Activated CD8-positive, alpha-beta T cell treated with anti-CD3 and anti-CD28 coated beads for 36 hours (primary cell): ENCODE measurements around the gene PRSS38. TPM values are rescaled to one million over a fixed set of nuclear protein-coding genes. Genes with fewer than 3 reads are reported as not detected.

Experiments used
- ATAC-seq: fragments of 200-7000 bp; cut with Tn5 transposase; one replicate; pipeline ENCODE4 v1.10.0; 2021; ENCODE audit warnings: mild to moderate bottlenecking, moderate library complexity
- CTCF ChIA-PET: fragments of 350-600 bp; sonication (Branson Sonifier 250); formaldehyde crosslinking; loops from one replicate; lab custom pipeline; 2021; ENCODE audit warnings: antibody characterized with exemption; lab: Charles Lee
- POLR2A ChIA-PET: fragments of 350-600 bp; sonication (Branson Sonifier 250); formaldehyde crosslinking; loops from one replicate; lab custom pipeline; 2021; ENCODE audit warnings: antibody characterized with exemption; lab: Charles Lee
- DNase-seq: peaks from one replicate; pipeline ENCODE4 v3.0.0-alpha.2; 2020
- H3K27ac Mint-ChIP-seq: one replicate; pipeline ENCODE4 v1.8.0; 2021; ENCODE audit warnings: mild to moderate bottlenecking, mixed read lengths
- H3K27me3 Mint-ChIP-seq: one replicate; pipeline ENCODE4 v1.8.0; 2021; ENCODE audit warnings: mixed read lengths
- H3K36me3 Mint-ChIP-seq: one replicate; pipeline ENCODE4 v1.8.0; 2021; ENCODE audit warnings: low read depth, mixed read lengths
- H3K4me1 Mint-ChIP-seq: one replicate; pipeline ENCODE4 v1.8.0; 2021; ENCODE audit warnings: low read depth, mixed read lengths
- H3K4me3 Mint-ChIP-seq: one replicate; pipeline ENCODE4 v1.8.0; 2021; ENCODE audit warnings: mild to moderate bottlenecking, moderate library complexity, mixed read lengths
- H3K9me3 Mint-ChIP-seq: one replicate; pipeline ENCODE4 v1.8.0; 2021; ENCODE audit warnings: mixed read lengths
- intact Hi-C: fragments of 100-400 bp; cut with micrococcal nuclease; formaldehyde crosslinking; loops from one replicate; pipeline ENCODE4 v1.10.0; 2022
- total RNA-seq, 2 experiments: library from RNA; stranded (reverse); gene quantifications; one replicate each; pipeline ENCODE4 v1.2.3, GENCODE V29; 2021
- TF ChIP-seq, protein P1 (sequence below): fragments of 200-600 bp; IDR thresholded peaks from one replicate; pipeline ENCODE4 v1.8.0; 2022; ENCODE audit warnings: antibody characterized with exemption, mild to moderate bottlenecking

Gene PRSS38
- total RNA-seq, 2 experiments from 2014 or later = not detected

- ATAC-seq (no peak), DNase-seq (no peak)
- no peak overlapping the region for H3K27ac Mint-ChIP-seq
- H3K4me3 Mint-ChIP-seq = no peak overlapping the region
- H3K4me1 Mint-ChIP-seq = peaks cover 9% of the 10 kb centered on the region
- intact Hi-C loops = no loop called here
- H3K9me3 Mint-ChIP-seq = no peaks in the 10 kb centered on the region
- ChIA-PET CTCF (no interaction called here), POLR2A (no interaction called here)
- TF ChIP-seq, protein P1, sequence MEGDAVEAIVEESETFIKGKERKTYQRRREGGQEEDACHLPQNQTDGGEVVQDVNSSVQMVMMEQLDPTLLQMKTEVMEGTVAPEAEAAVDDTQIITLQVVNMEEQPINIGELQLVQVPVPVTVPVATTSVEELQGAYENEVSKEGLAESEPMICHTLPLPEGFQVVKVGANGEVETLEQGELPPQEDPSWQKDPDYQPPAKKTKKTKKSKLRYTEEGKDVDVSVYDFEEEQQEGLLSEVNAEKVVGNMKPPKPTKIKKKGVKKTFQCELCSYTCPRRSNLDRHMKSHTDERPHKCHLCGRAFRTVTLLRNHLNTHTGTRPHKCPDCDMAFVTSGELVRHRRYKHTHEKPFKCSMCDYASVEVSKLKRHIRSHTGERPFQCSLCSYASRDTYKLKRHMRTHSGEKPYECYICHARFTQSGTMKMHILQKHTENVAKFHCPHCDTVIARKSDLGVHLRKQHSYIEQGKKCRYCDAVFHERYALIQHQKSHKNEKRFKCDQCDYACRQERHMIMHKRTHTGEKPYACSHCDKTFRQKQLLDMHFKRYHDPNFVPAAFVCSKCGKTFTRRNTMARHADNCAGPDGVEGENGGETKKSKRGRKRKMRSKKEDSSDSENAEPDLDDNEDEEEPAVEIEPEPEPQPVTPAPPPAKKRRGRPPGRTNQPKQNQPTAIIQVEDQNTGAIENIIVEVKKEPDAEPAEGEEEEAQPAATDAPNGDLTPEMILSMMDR = no peak
- no peaks in the 10 kb centered on the region for H3K36me3 Mint-ChIP-seq
- peaks cover 2% of the 10 kb centered on the region for H3K27me3 Mint-ChIP-seq
These were observed 34.1 kb upstream of the PRSS38 start for GRCh38 chr1:227781314-227781930.

- Mint-ChIP-seq H3K4me3 (no peak overlapping the region), H3K9me3 (no peaks in the 10 kb centered on the region), H3K36me3 (no peaks in the 10 kb centered on the region), H3K27me3 (peaks cover 4% of the 10 kb centered on the region), H3K4me1 (peaks cover 12% of the 10 kb centered on the region), H3K27ac (no peak overlapping the region)
- ATAC-seq = no peak
- TF ChIP-seq, protein P1 = no peak
- no peak for DNase-seq
- intact Hi-C loops = no loop called here
- ChIA-PET CTCF (no interaction called here), POLR2A (no interaction called here)
These were observed 33.2 kb upstream of the PRSS38 start for GRCh38 chr1:227782226-227782625.

GRCh38 chr1:227785094-227785804, 30.2 kb upstream of the PRSS38 start:
- no peaks in the 10 kb centered on the region for H3K36me3 Mint-ChIP-seq
- intact Hi-C loops = no loop called here
- no peak overlapping the region for H3K4me3 Mint-ChIP-seq
- TF ChIP-seq, protein P1 = no peak
- peaks cover 4% of the 10 kb centered on the region for H3K27me3 Mint-ChIP-seq
- POLR2A ChIA-PET = no interaction called here
- no peak overlapping the region for H3K27ac Mint-ChIP-seq
- ATAC-seq = no peak
- H3K9me3 Mint-ChIP-seq = no peaks in the 10 kb centered on the region
- CTCF ChIA-PET = no interaction called here
- no peak for DNase-seq
- peaks cover 20% of the 10 kb centered on the region for H3K4me1 Mint-ChIP-seq

GRCh38 chr1:227785805-227786671, 29.4 kb upstream of the PRSS38 start:
- no peak overlapping the region for H3K4me3 Mint-ChIP-seq
- H3K36me3 Mint-ChIP-seq = no peaks in the 10 kb centered on the region
- no peaks in the 10 kb centered on the region for H3K9me3 Mint-ChIP-seq
- H3K27me3 Mint-ChIP-seq = peaks cover 4% of the 10 kb centered on the region
- TF ChIP-seq, protein P1 = no peak
- no peak for DNase-seq
- ChIA-PET POLR2A (no interaction called here), CTCF (no interaction called here)
- peaks cover 20% of the 10 kb centered on the region for H3K4me1 Mint-ChIP-seq
- intact Hi-C loops = no loop called here
- no peak overlapping the region for H3K27ac Mint-ChIP-seq
- ATAC-seq = no peak
